Subcutaneous adipose tissue (tissue), 4 donors: ENCODE measurements around the gene BNIP3. TPM values are rescaled to one million over a fixed set of nuclear protein-coding genes. Genes with fewer than 3 reads are reported as not detected.

Experiments
- CTCF ChIP-seq: fragments of 450-650 bp; IDR thresholded peaks from one replicate; pipeline ENCODE4 v1.5.1; 2016; ENCODE audit warnings: low read depth, mild to moderate bottlenecking, control low read depth, antibody characterized with exemption, moderate library complexity
- total RNA-seq, 4 donors: library from RNA; depleted of rRNA; stranded (reverse); fragments of >200 nt; gene quantifications; one replicate each; pipeline ENCODE4 v1.1.0, GENCODE V29; 2016

The BNIP3 gene
- total RNA-seq, 4 donors from 2014 or later, result 126 to 186 (median 157) TPM

DNA sequence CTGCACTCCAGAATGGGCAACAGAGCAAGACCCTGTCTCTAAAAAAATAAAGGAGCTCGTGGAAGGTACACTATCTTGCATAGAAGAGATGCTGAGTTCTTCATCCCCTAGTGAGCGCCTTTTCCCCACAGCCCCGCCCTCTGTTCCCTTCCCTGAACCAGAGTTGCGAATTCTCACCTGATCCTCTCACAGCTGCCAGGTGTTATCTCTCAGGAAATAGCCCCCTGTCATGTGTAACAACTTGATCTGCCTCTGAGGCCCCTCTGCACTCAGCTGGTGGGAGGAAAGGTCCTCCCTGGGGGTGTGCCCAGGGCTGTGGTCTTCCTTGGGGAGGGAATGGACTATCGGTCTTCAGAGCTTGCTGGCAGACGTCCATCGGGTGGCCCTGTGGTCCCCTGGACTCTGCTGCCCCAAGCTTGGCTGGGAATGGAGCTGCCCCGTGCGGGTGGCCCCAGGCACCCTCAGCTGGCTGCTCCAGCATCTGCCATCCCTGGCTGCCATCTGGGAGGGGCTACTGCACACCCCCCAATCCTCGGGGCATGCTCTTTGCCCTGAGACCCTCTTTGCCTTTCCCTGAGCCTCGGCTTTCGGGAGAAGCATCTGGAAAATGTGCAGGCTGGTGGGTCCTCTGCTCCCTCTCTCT, 21.7 kb upstream of the BNIP3 start:
- TF ChIP-seq CTCF, result no peak

- no peak for TF ChIP-seq CTCF
Observed at GRCh38 chr10:132002004-132002403, 20.3 kb upstream of the BNIP3 start.

GRCh38 chr10:132001238-132001972, 19.7 kb upstream of the BNIP3 start:
- no peak for TF ChIP-seq CTCF

DNA sequence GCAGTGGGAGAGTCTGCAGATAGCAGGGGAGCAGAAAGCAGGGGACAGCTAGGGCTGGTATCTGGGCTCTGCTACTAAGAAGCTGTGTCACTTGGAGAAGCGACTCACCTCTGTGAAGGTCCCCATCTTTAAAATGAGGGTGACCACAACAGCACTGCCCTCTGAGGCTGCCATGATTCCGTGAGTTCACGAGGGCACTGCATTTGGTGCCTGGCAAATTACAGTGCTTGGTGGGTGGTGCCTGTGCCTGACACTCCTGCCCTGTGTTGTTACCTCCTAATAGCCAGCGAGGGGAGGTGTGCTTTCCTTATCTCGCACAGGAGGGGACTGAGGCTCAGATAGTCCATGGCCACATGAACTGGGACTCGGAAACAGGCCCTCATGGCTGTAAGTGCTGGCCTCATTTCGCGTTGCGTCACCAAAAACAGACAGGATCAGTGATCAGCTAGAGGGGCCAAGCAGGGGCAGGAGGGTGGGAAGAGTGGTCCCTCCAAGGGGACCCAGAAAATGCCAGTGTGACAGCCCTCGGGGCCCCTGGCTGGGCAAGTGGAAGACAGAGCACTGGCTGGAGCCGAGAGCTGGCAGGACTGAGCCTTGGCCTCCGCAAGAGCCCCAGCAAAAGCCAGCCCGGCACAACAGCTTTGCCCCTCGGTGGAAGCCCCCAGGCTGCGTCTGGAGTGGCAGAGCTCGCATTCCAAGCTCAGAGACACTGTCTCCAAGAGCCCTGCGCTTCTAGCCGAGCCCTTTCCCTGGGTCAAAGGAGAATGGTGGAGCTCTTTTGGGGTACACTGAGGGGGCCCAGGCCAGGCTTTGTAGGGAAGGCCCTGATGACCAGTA, 17.3 kb upstream of the BNIP3 start:
- TF ChIP-seq CTCF, result no peak

DNA sequence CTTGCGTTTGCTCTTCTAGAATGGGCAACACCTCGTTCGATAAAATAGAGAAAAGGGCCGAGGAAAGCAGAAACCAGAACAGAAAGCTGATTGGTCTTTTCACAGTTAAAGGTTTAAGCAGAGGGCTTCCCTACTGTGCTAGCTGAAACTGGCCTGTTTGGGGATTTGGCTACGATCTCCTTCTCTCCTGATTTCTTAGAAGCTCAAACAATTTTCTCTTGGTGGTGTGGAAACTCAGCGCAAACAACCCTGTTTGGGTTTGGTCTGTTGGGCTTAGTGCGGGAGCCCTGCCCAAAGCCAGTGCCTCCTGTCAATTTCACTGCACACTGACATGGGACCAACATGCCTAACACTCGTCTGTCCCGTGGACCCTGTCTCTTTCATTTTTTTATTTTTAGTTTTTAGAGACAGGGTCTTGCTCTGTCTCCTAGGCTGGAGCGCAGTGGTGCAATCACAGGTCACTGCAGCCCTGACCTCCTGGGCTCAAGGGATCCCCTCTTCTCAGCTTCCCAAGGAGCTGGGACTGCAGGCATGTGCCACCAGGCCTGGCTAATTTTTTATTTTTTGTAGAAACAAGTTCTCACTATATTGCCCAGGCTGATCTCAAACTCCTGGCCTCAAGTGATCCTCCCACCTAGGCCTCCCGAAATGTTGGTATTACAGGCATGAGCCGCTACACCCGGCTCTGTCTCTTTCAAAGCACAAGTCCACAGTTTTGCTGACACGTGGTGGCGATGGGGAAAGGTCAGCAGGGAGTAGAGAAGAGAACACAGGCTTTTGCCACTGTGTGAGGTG, 16.5 kb upstream of the BNIP3 start:
- TF ChIP-seq CTCF, result no peak

GRCh38 chr10:131997366-131998049, 15.8 kb upstream of the BNIP3 start:
- TF ChIP-seq CTCF, result no peak
